ENCODE measurements around the gene CACHD1. TPM values are rescaled to one million over a fixed set of nuclear protein-coding genes. Genes with fewer than 3 reads are reported as not detected.

The CACHD1 gene
- total RNA-seq, 4 donors from 2014 or later = 1.6 to 3.2 (median 2.2) TPM; not detected in 1

DNA sequence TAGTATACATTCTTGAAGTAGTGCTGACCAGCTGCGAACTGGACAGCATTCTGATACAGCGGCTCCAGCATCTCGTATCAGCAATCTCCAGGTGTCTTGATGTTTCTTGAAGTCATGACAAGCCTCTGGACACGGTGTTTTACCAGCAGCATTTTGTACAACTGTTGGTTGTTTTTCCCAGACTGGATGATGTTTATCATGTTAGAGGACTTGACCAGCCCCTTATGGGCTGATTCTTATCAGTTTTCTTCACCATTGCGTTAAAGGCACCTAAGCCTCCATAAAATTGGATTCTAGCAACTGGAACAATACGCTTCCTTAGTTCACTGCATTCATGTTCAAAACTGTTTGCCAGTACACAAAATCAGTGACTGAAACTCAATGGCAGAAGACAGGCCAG lies 29.1 kb downstream of the CACHD1 start:
- TF ChIP-seq POLR2A (IDR thresholded peaks at IDR 0.05) = no peak
- TF ChIP-seq, protein P1, sequence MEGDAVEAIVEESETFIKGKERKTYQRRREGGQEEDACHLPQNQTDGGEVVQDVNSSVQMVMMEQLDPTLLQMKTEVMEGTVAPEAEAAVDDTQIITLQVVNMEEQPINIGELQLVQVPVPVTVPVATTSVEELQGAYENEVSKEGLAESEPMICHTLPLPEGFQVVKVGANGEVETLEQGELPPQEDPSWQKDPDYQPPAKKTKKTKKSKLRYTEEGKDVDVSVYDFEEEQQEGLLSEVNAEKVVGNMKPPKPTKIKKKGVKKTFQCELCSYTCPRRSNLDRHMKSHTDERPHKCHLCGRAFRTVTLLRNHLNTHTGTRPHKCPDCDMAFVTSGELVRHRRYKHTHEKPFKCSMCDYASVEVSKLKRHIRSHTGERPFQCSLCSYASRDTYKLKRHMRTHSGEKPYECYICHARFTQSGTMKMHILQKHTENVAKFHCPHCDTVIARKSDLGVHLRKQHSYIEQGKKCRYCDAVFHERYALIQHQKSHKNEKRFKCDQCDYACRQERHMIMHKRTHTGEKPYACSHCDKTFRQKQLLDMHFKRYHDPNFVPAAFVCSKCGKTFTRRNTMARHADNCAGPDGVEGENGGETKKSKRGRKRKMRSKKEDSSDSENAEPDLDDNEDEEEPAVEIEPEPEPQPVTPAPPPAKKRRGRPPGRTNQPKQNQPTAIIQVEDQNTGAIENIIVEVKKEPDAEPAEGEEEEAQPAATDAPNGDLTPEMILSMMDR (IDR thresholded peaks at IDR 0.05) = no peak
- TF ChIP-seq POLR2AphosphoS5 (IDR thresholded peaks at IDR 0.05) = no peak
- TF ChIP-seq EP300 (IDR thresholded peaks at IDR 0.05; ENCODE audit: low read depth) = no peak
- H3K4me3 ChIP-seq = no peak overlapping the region
- no peak overlapping the region for H3K27ac ChIP-seq
- DNase-seq = no peak
- H3K36me3 ChIP-seq = no peaks in the 10 kb centered on the region
- in situ Hi-C loops (cut with MboI; ENCODE audit: low pct_ligation_motif_present in 1 of 4, low pct_unique_long_range_greater_than_20kb in 1 of 4, low sequenced_read_pairs in 3 of 4) (no loop called here), intact Hi-C loops (cut with DNase I; ENCODE audit: low total_unique reads) (no loop called here)
- no peaks in the 10 kb centered on the region for H3K27me3 ChIP-seq
- no peaks in the 10 kb centered on the region for H3K9me3 ChIP-seq
- WGBS, 2 donors (ENCODE audit: low coverage in 1 of 2) = 87 to 90% methylated on average over 3 to 6 of the region's 6 CpGs
- H3K4me1 ChIP-seq = peaks cover 0 to 18% (median 7%) of the 10 kb centered on the region in 4 donors

DNA sequence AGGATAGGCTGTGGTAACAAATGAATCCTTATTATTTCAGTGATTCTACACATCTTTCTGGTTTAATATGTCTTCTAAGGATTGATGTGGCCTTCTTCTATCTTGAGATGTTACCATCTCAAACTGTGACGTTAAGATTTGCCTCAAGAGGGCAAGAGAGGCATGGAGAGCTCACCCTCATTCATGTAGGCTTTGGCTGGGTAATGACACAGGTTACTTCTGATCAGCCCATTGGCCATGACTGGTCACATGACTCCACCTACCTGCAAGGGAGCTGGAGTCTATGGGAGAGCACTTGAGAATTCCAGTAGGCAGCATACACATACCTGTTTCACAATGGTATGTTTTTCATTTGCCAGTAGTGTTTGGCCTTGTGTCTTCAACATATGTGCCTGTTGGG lies 30.0 kb downstream of the CACHD1 start:
- Histone ChIP-seq H3K4me1 (peaks cover 0 to 20% (median 8%) of the 10 kb centered on the region in 4 donors), H3K4me3 (no peak overlapping the region), H3K9me3 (no peaks in the 10 kb centered on the region), H3K27me3 (no peaks in the 10 kb centered on the region), H3K27ac (no peak overlapping the region), H3K36me3 (no peaks in the 10 kb centered on the region)
- 80% methylated on average over 1 of the region's 1 CpG; no CpG with 5 or more reads in 1 of the 2 donors for WGBS, 2 donors (ENCODE audit: low coverage in 1 of 2)
- intact Hi-C loops (cut with DNase I; ENCODE audit: low total_unique reads) (no loop called here), in situ Hi-C loops (cut with MboI; ENCODE audit: low pct_ligation_motif_present in 1 of 4, low pct_unique_long_range_greater_than_20kb in 1 of 4, low sequenced_read_pairs in 3 of 4) (no loop called here)
- DNase-seq = no peak
- TF ChIP-seq EP300 (IDR thresholded peaks at IDR 0.05; ENCODE audit: low read depth) = no peak
- TF ChIP-seq, protein P1 (IDR thresholded peaks at IDR 0.05) = no peak
- TF ChIP-seq POLR2AphosphoS5 (IDR thresholded peaks at IDR 0.05) = no peak
- TF ChIP-seq POLR2A (IDR thresholded peaks at IDR 0.05) = no peak

DNA sequence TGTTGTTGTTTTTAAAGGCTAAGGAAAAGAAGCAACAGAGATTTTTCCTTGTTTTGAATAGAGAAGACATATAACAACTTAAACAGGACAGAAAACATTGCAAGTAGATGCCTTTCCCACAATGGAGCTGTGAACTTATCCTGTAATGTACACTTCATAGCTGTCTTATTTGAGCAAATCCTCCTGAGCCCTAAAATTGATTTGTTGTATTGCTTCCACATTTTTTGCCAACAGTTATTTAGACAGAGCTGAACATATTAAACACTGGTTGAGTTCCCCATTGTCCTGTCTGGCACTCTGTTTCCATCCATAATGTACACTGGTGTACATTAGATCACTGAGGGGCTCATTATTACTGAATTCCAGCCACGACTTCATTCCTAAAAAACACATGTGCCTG lies 32.2 kb downstream of the CACHD1 start:
- no peaks in the 10 kb centered on the region for H3K36me3 ChIP-seq
- no peaks in the 10 kb centered on the region for H3K9me3 ChIP-seq
- no peak overlapping the region for H3K4me3 ChIP-seq
- no peak overlapping the region for H3K27ac ChIP-seq
- no peaks in the 10 kb centered on the region for H3K27me3 ChIP-seq
- no peak for DNase-seq
- in situ Hi-C loops (cut with MboI; ENCODE audit: low pct_ligation_motif_present in 1 of 4, low pct_unique_long_range_greater_than_20kb in 1 of 4, low sequenced_read_pairs in 3 of 4) (no loop called here), intact Hi-C loops (cut with DNase I; ENCODE audit: low total_unique reads) (no loop called here)
- H3K4me1 ChIP-seq = peaks cover 3 to 14% (median 10%) of the 10 kb centered on the region in 4 donors
- WGBS, 2 donors (ENCODE audit: low coverage in 1 of 2) = 54 to 67% methylated on average over 1 of the region's 1 CpG
- TF ChIP-seq EP300 (IDR thresholded peaks at IDR 0.05; ENCODE audit: low read depth) (no peak), POLR2A (IDR thresholded peaks at IDR 0.05) (no peak), POLR2AphosphoS5 (IDR thresholded peaks at IDR 0.05) (no peak)
- TF ChIP-seq, protein P1 (IDR thresholded peaks at IDR 0.05) = no peak

DNA sequence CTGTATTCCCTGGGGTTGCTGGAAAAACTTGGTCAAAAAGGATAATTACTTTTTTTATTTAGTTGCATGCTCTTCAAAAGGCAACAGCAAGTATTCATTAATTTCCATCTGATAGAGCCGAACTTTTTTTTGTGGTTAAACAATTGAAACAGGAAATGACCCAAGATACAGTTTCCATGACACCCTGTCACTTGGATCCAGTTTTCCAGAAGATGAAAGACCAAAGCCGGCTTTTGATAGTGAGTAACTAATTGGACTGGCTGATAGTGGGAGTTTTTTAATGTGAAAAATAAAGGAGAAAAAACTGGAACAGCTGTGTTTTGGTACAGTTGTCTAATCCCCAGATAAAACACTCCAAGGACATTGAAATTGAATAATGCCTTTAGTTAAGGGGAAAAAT lies 33.0 kb downstream of the CACHD1 start:
- DNase-seq = no peak
- no peak overlapping the region for H3K27ac ChIP-seq

More for the DNA sequence above, 33.0 kb downstream of the CACHD1 start:
- no peaks in the 10 kb centered on the region for H3K9me3 ChIP-seq
- H3K27me3 ChIP-seq = no peaks in the 10 kb centered on the region
- intact Hi-C loops (cut with DNase I; ENCODE audit: low total_unique reads) (no loop called here), in situ Hi-C loops (cut with MboI; ENCODE audit: low pct_ligation_motif_present in 1 of 4, low pct_unique_long_range_greater_than_20kb in 1 of 4, low sequenced_read_pairs in 3 of 4) (no loop called here)
- H3K4me1 ChIP-seq = peaks cover 3 to 13% (median 10%) of the 10 kb centered on the region in 4 donors
- TF ChIP-seq POLR2AphosphoS5 (IDR thresholded peaks at IDR 0.05) (no peak), EP300 (IDR thresholded peaks at IDR 0.05; ENCODE audit: low read depth) (no peak), POLR2A (IDR thresholded peaks at IDR 0.05) (no peak)
- TF ChIP-seq, protein P1 (IDR thresholded peaks at IDR 0.05) = no peak
- no peak overlapping the region for H3K4me3 ChIP-seq
- 46 to 54% methylated on average over 2 of the region's 2 CpGs for WGBS, 2 donors (ENCODE audit: low coverage in 1 of 2)
- no peaks in the 10 kb centered on the region for H3K36me3 ChIP-seq
